Epithelial cell of esophagus (primary cell): Measurements from ENCODE around the gene KPNA3.

Experiments used
- DNase-seq: peaks from one replicate; pipeline ENCODE4 v3.0.0; 2010; ENCODE audit warnings: low read depth
- H3K4me3 ChIP-seq: 2 replicates; pipeline ENCODE4 v1.5.1; 2011; ENCODE audit warnings: mild to moderate bottlenecking, low read length, control low read depth
- TF ChIP-seq, protein P1 (sequence below): IDR thresholded peaks from 2 replicates; pipeline ENCODE4 v1.5.1; 2011; ENCODE audit warnings: low read depth, mild to moderate bottlenecking, low read length, control low read depth, inconsistent platforms; ENCODE audit not compliant: insufficient read depth; ENCODE audit errors: missing control alignments

Gene KPNA3

DNA sequence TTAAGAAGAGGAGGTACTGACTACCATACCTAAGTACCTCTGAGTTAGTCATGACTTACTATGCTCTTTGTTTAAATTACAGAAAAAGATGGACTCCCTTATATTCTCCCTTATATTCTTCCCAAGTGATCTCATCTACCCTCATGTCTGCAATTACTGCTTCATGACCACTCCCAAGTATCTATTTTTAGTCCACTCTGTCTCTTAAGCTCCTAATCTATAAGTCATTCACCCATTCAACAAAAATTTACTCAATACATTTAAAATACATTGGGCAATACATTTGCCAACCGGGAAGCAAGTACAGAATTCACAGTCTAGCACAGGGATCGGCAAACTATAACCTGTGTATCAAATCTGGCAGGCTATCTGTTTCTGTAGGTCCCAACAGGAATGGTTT, 42.6 kb downstream of the KPNA3 start:
- no peak overlapping the region for H3K4me3 ChIP-seq
- DNase-seq, result peak; percentile 58
- TF ChIP-seq, protein P1, sequence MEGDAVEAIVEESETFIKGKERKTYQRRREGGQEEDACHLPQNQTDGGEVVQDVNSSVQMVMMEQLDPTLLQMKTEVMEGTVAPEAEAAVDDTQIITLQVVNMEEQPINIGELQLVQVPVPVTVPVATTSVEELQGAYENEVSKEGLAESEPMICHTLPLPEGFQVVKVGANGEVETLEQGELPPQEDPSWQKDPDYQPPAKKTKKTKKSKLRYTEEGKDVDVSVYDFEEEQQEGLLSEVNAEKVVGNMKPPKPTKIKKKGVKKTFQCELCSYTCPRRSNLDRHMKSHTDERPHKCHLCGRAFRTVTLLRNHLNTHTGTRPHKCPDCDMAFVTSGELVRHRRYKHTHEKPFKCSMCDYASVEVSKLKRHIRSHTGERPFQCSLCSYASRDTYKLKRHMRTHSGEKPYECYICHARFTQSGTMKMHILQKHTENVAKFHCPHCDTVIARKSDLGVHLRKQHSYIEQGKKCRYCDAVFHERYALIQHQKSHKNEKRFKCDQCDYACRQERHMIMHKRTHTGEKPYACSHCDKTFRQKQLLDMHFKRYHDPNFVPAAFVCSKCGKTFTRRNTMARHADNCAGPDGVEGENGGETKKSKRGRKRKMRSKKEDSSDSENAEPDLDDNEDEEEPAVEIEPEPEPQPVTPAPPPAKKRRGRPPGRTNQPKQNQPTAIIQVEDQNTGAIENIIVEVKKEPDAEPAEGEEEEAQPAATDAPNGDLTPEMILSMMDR, result no peak

DNA sequence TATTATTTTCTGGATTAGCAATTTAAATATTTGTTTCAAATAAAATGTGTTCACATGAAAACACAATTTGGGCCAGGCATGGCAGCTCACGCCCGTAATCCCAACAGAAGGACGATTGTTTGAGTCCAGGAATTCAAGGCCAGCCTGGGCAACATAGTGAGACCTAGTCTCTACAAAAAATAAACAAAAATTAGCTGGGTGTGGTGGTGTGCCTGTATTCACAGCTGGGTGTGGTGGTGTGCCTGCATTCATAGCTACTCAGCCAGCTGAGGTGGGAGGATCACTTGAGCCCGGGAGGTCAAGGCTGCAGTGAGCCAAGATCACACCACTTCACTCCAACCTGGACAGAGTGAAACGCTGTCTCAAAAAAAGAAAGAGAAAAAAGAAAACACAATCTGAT, 46.4 kb downstream of the KPNA3 start:
- H3K4me3 ChIP-seq, result no peak overlapping the region
- peak; percentile 23 for DNase-seq
- TF ChIP-seq, protein P1, result no peak

DNA sequence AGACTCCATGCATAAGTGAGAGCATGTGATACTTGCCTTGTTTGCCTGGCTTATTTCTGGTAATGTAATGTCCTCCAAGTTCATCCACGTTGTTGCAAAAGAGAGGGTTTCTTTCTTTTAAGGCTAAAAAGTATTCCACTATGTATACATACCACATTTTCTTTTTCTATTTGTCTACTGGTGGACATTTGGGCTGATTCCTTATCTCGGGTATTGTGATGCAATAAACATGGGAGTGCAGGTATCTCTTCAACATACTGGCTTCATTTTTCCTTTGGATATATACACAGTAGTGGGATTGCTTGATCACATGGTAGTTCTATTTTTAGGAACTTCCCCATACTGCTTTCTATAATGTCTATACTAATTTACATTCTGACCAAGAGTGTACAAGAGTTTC, 51.6 kb downstream of the KPNA3 start:
- no peak overlapping the region for H3K4me3 ChIP-seq
- DNase-seq, result no peak
- TF ChIP-seq, protein P1, result no peak

DNA sequence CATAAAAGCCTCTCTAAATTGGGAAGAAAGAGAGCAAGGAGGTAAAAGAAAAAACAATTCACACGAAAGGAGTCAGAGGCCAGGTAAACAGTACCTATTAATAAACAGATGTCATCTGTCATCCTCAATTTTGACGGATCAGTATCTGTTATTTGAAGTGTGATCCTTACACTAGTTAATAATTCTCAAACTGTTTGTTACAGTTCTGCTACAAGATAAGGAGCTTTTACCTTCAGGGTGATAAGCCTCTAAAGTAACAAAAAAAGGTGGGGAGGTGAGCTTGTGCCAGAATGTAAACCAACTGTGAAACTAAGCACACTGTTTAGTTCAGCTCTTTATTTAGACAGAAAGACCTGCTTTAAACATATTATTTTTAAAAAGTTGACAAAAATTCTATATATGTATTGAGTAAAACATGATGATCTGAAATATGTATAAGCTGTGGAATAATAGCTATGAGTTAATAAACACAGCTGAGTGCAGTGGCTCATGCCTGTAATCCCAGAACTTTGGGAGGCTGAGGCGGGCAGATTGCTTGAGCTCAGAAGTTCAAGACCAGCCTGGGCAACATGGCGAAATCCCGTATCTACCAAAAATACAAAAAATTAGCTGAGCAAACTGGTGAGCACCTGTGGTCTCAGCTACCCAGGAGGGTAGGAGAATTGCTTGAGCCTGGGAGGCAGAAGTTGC, 52.8 kb downstream of the KPNA3 start:
- H3K4me3 ChIP-seq, result no peak overlapping the region
- TF ChIP-seq, protein P1, result no peak

DNA sequence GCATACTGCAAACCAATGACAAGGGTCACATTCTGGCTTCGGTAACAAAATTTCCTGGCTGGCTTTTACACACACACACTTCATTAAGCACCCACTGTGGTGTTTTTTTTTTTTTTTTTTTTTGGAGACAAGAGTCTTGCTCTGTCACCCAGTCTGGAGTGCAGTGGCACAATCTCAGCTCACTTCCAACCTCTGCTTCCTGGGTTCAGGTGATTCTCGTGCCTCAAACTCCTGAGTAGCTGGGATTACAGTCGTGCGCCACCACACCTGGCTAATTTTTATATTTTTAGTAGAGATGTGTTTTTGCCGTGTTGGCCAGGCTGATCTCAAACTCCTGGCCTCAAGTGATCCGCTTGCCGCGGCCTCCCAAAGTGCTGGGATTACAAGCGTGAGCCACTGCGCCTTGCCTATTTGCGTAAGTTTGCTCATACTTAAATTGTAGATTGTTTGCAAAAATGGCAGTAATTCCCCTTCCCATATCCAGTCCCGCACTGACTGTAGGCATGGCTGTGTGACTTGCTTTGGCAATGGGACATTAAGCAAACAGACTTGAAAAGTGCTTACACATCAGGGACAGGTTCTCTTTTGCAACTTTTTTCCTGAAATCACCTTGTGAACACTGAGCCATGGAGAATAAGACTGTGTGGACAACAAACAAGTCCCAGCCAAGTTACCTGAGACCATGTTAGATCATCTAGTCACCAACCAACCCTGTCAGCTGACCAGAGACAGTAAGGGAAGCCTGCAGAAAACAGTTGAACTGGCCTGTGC, 59.1 kb downstream of the KPNA3 start:
- H3K4me3 ChIP-seq, result no peak overlapping the region
- DNase-seq, result peak; percentile 53
- TF ChIP-seq, protein P1, result no peak

More for the DNA sequence above, 52.8 kb downstream of the KPNA3 start:
- no peak for DNase-seq

DNA sequence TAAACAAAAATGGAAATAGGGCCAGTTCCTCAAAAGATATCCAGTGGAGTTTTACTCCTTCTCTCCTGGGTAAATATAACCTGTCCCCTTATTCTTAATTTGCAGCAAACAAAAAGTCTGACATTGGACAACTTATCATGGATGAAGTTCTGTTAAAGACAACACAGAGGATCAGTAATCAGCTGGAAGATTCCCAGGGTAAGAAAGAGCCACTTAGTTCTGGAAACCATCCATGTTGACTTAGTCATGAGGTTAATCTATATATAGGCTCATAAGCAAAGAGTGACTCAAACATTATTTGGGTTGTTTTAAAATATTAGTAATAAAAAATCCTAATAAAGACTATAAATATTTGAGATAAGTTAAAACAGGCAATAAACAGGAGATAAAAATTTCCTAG, 60.7 kb downstream of the KPNA3 start:
- TF ChIP-seq, protein P1, result no peak
- DNase-seq, result peak; percentile 50
- H3K4me3 ChIP-seq, result no peak overlapping the region
